HG02840 (cell line): ENCODE results near the gene TYSND1.
"Not testable (repeated sequence)": the region's sequence is repeated elsewhere in the genome, so short reads cannot be mapped to it uniquely, and the experiment has no call there.

ENCODE experiments used
- ATAC-seq: cut with Tn5 transposase; IDR thresholded peaks from one replicate; pipeline ENCODE4 v1.9.1; 2021; ENCODE audit warnings: mild to moderate bottlenecking, moderate library complexity, moderate number of reproducible peaks; ENCODE audit not compliant: unreplicated experiment, low FRiP score

Gene TYSND1

GRCh38 chr10:70114902-70115301 is 31.6 kb downstream of the TYSND1 start:
- ATAC-seq, result no peak

- ATAC-seq, result no peak
Observed at GRCh38 chr10:70112071-70112470, 34.4 kb downstream of the TYSND1 start.

GRCh38 chr10:70111496-70111895 is 35.0 kb downstream of the TYSND1 start:
- no peak for ATAC-seq

- no peak for ATAC-seq
Observed at GRCh38 chr10:70109064-70109729, 37.3 kb downstream of the TYSND1 start.

- no peak for ATAC-seq
Observed at GRCh38 chr10:70106958-70107791, 39.3 kb downstream of the TYSND1 start.

- ATAC-seq, result no peak
Observed at GRCh38 chr10:70101668-70102067, 44.8 kb downstream of the TYSND1 start.

DNA sequence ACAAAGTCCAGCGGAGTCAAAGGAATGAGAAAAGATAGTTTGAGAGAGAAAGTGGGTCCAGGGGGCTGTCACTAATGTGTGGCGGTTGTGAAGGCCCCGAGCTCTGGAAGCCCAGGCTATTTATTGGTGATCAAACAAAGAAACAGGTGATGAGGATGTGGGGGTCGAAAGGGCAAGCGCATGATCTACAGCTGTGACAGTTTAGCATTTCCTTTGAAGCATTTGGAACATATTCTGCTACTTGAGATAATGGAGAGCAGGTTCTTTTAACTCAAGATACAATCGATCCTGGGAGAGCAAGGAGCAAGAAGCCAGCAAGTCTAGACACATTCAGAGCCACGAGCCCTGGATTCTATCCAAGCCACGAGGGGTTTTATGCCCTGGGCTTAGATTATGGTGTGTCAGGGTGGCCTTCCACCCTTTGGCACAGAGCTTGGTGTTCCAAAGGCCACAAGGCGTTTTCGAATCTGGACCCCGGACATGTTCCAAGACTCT is 45.4 kb downstream of the TYSND1 start:
- not testable (repeated sequence) for ATAC-seq

DNA sequence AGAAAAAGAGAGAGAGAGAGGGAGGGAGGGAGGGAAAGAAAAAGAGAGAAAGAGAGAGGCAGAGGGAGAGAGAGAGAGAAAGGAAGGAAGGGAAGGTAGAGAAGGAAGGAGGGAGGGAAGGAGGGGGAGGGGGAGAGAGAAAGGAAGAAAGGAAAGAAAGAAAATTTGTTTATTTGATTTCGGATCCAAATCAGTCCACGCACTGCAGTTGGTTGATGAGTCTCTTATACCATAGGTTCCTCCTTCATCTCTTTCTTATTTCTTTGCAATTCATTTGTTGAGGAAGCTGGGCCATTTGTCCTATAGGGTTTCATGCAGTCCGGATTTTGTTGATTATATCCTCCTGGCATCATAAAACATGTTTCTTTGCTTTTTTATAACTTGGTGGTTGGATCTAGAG is 48.2 kb downstream of the TYSND1 start:
- ATAC-seq, result no peak

DNA sequence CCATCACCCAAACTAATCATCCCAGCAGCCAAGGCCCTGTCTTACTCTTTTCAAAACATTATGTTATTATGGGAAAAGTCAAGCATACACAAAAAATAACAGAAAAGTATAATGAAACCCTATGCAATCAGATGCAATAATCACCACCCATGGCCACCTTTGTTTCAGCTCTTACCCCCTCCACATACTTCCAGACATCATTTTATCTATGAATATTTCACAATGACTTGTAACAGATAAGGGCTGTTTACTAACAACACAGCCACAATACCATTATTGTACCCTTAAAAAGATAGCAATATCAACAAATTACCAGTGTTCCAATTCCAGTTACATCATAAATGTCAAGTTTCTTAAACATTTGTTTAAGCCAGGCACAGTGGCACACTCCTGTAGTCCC is 49.0 kb downstream of the TYSND1 start:
- no peak for ATAC-seq

DNA sequence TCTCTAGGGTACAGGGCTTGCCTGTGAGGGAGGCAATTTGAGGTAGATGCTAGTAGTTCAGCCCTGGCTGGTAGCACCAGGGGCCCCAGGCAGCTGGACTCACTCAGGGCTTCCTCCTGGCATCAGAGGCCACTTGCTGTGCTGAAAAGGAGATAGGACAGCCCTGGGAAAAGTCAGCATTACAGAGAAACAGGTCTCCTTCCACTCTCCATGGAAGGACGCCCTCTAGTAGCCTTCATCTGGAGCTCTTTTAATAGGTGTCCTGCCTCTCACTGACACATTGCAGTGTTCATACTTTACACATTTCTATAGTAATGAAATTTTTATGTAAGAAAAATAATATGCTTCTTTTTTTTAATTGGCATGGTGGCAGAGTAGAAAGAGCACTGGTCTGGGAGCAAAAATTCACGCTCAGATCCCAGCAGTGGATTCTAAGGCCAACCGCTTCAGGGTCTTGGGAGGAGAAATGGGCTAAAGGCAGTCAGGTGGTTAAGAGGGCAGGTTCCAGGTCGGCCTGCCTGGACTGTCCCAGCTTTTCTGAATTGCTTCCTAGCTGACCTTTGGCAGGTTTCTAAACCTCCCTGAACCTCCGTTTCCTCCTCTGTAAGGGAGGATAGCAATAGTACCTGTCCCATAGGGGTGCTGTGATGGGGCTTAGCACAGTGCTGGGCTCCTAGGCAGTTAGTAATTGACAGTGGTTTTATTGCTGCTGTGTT is 49.6 kb downstream of the TYSND1 start:
- no peak for ATAC-seq

- no peak for ATAC-seq
Observed at GRCh38 chr10:70096016-70096704, 50.3 kb downstream of the TYSND1 start.

GRCh38 chr10:70094250-70094649 is 52.2 kb downstream of the TYSND1 start:
- ATAC-seq, result no peak

DNA sequence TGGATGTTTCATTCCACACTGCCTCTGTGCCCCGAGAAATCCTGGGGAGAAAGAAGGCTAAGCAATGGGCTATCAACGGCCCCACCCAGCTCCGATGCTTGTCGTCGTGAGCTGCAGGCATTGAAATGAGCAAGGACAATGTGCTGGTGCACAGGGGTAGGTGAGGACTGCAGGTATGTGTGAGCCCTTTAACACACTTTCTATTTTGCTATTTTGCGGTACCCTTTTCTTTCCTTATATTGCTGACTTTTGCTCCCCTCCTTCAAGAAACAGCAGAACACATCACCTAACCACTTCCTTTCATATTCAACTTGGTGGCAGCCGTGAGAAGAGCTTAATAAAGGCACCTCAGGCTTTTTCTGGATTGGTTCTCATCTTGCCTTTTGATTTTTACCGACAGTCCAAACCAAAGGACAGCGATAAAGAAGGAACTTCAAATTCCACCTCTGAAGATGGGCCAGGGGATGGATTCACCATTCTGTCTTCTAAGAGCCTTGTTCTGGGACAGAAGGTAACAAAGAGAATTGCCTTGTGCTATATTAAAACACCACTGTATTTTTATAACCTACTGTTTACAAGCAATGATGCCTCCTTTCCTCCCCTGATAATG is 53.1 kb downstream of the TYSND1 start:
- ATAC-seq, result no peak

DNA sequence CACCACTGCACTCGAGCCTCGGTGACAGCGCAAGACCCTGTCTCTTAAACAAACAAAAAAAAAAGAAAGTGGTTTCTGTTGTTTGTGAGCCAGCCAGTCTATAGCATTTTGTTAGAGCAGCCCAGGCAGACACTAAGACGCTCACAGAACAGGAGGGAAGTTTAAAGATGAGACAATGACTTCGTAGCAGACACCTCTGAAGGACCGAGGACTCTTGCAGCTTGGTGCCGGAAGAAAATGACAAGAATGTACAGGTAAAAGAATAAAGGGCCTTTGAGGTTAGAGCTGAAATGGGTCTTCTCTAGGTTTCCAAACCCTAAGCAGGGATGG is 54.1 kb downstream of the TYSND1 start:
- no peak for ATAC-seq

DNA sequence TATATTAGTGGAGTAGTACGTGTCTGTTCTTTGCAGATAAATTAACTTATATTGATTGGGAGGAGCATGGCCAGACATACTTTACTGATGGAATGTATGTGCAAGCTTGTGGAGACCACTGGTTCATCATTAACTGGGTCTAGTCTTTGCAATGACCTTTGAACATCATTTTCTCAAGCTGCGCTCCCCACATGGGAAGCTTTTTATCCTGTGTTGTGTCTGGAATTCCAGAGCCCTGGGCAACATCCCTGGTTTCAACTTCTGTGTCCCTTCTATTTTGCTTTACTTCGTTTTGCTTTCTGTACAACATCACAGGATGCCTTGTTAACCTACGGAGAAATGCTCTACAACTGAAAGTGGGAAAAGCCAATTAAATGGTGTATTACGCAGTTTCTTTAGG is 55.5 kb downstream of the TYSND1 start:
- no peak for ATAC-seq

DNA sequence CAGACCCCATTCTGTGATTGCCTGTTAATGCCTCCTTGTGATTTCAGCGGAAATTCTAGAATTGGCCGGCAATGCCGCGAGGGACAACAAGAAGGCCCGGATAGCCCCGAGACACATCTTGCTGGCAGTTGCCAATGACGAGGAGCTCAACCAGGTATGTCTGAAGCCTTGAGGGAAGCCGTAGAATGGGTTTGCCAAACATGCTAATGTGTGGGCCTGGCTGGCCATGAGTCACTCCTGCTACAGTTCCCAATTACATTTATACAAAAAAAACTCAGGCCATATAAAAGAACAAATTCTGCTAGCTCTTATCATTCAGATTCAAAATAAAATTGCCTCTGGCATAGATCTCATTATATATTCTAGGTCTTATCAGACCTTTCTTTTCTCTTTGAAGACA is 56.5 kb downstream of the TYSND1 start:
- no peak for ATAC-seq

GRCh38 chr10:70088308-70088698 is 58.2 kb downstream of the TYSND1 start:
- no peak for ATAC-seq
